GM23338 (cell line): Measurements from ENCODE around the gene GCN1. TPM values are rescaled to one million over a fixed set of nuclear protein-coding genes. Genes with fewer than 3 reads are reported as not detected.

Experiments used
- ATAC-seq: fragments of 200-7000 bp; cut with Tn5 transposase; 3 replicates; pipeline ENCODE4 v1.9.1; 2020
- DNase-seq: peaks from one replicate; pipeline ENCODE4 v3.0.0-alpha.2; 2015; ENCODE audit warnings: low spot score
- H2AFZ ChIP-seq: fragments of 200-600 bp; sonication (generic); 2 replicates; pipeline ENCODE4 v1.8.0; 2016; ENCODE audit warnings: antibody characterized with exemption, mild to moderate bottlenecking, moderate library complexity
- H3F3A ChIP-seq: fragments of 200-600 bp; sonication (generic); replicated peaks from 2 replicates; pipeline ENCODE4 v1.8.0; 2017; ENCODE audit warnings: antibody characterized with exemption, mixed run types, low read depth
- H3K27ac ChIP-seq: fragments of 200-600 bp; sonication (generic); 2 replicates; pipeline ENCODE4 v1.6.1; 2016; ENCODE audit warnings: low read depth
- H3K27me3 ChIP-seq: fragments of 200-600 bp; sonication (generic); 2 replicates; pipeline ENCODE4 v1.8.0; 2016; ENCODE audit warnings: mild to moderate bottlenecking, mixed run types, moderate library complexity; ENCODE audit not compliant: insufficient read depth
- H3K36me3 ChIP-seq: fragments of 200-600 bp; sonication (generic); 2 replicates; pipeline ENCODE4 v1.8.0; 2016; ENCODE audit warnings: mild to moderate bottlenecking; ENCODE audit not compliant: insufficient read depth
- H3K4me1 ChIP-seq: fragments of 200-600 bp; sonication (generic); 2 replicates; pipeline ENCODE4 v1.8.0; 2016; ENCODE audit warnings: mild to moderate bottlenecking, moderate library complexity; ENCODE audit not compliant: insufficient read depth
- H3K4me2 ChIP-seq: fragments of 200-600 bp; sonication (generic); 2 replicates; pipeline ENCODE4 v1.7.1; 2017; ENCODE audit warnings: mixed run types
- H3K4me3 ChIP-seq: fragments of 200-600 bp; sonication (generic); 2 replicates; pipeline ENCODE4 v1.6.1; 2016; ENCODE audit warnings: mixed run types
- H3K79me2 ChIP-seq: fragments of 200-600 bp; sonication (generic); replicated peaks from 2 replicates; pipeline ENCODE4 v1.8.0; 2017; ENCODE audit warnings: mild to moderate bottlenecking; ENCODE audit not compliant: insufficient read depth
- H3K9me2 ChIP-seq: fragments of 200-600 bp; sonication (generic); 2 replicates; pipeline ENCODE4 v1.8.0; 2017; ENCODE audit not compliant: insufficient read depth
- H4K20me1 ChIP-seq: fragments of 200-600 bp; sonication (generic); replicated peaks from 2 replicates; pipeline ENCODE4 v1.8.0; 2017; ENCODE audit warnings: mild to moderate bottlenecking; ENCODE audit not compliant: insufficient read depth
- H3K27ac Mint-ChIP-seq: 2 replicates; pipeline ENCODE4 v1.8.0; 2020; ENCODE audit warnings: inconsistent platforms, mild to moderate bottlenecking, moderate library complexity, mixed read lengths
- H3K27me3 Mint-ChIP-seq: 3 replicates; pipeline ENCODE4 v1.8.0; 2022; ENCODE audit warnings: low read depth, mild to moderate bottlenecking, moderate library complexity, mixed read lengths, inconsistent platforms; ENCODE audit not compliant: insufficient read depth, poor library complexity
- H3K36me3 Mint-ChIP-seq: 3 replicates; pipeline ENCODE4 v1.8.0; 2021; ENCODE audit warnings: low read depth, mild to moderate bottlenecking, inconsistent platforms, moderate library complexity, mixed read lengths
- H3K4me1 Mint-ChIP-seq: 3 replicates; pipeline ENCODE4 v1.8.0; 2020; ENCODE audit warnings: mild to moderate bottlenecking, inconsistent platforms, mixed read lengths
- H3K4me3 Mint-ChIP-seq: 3 replicates; pipeline ENCODE4 v1.8.0; 2021; ENCODE audit warnings: moderate library complexity, mild to moderate bottlenecking, inconsistent platforms, mixed read lengths
- H3K9me3 Mint-ChIP-seq: 3 replicates; pipeline ENCODE4 v1.8.0; 2020; ENCODE audit warnings: moderate library complexity, mild to moderate bottlenecking, inconsistent platforms, mixed read lengths
- CREB1 ChIP-seq: fragments of 250-450 bp; sonication (Bioruptor Pico); IDR thresholded peaks from 2 replicates; pipeline ENCODE4 v1.5.0; 2020; ENCODE audit warnings: low read depth, mild to moderate bottlenecking, moderate library complexity
- EZH2phosphoT487 ChIP-seq: fragments of 200-600 bp; sonication (generic); IDR thresholded peaks from one replicate; pipeline ENCODE4 v1.8.1; 2018; ENCODE audit warnings: antibody characterized with exemption; ENCODE audit not compliant: unreplicated experiment
- NANOG ChIP-seq: IDR thresholded peaks from 2 replicates; pipeline ENCODE4 v1.6.1; 2016; ENCODE audit warnings: antibody characterized with exemption, borderline replicate concordance
- ZNF114 ChIP-seq: fragments of 250-450 bp; sonication (Bioruptor Pico); IDR thresholded peaks from 2 replicates; pipeline ENCODE4 v1.5.0; 2020; ENCODE audit warnings: mild to moderate bottlenecking, moderate library complexity
- ZNF462 ChIP-seq: fragments of 250-450 bp; sonication (Bioruptor Pico); IDR thresholded peaks from 2 replicates; pipeline ENCODE4 v1.5.0; 2020; ENCODE audit warnings: mild to moderate bottlenecking, moderate library complexity
- polyA plus RNA-seq: library from polyadenylated mRNA; unstranded; fragments of >200 nt; fragmentation: Nextera tagmentation; extraction: Ambion mirVana; gene quantifications from 2 replicates; pipeline ENCODE4 v1.2.1, GENCODE V29; 2016
- total RNA-seq: library from RNA; depleted of rRNA; stranded (reverse); fragments of >200 nt; shearing (Covaris generic); gene quantifications from 2 replicates; pipeline ENCODE4 v1.2.3, GENCODE V29; 2014
- TF ChIP-seq, protein P1 (sequence below): IDR thresholded peaks from one replicate; pipeline ENCODE4 v1.6.1; 2018; ENCODE audit warnings: antibody characterized with exemption; ENCODE audit not compliant: unreplicated experiment

GCN1 gene
- total and polyA plus RNA-seq, 2 experiments from 2014 or later = 18.0 to 177 TPM

DNA sequence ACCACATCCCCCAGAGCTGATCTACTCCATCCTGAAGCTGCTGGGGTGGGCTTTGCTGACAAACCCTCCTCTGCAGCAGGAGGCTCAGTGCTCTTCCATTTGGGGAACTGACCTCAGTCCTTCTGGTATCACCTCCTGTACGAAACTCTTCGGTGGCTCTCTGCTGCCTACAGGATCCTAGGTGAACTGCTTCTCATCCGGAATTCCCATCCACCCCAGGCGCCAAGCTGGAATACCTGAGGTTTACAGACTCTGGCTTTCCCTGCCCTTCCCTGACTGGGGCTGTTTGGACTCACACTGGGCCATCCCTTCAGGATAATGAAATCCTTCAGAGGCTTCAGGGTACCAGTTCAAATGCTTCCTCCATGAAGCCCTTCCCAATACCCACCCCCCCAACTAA is 26.2 kb downstream of the GCN1 start (continued):
- no peak for TF ChIP-seq ZNF462
- TF ChIP-seq CREB1 = no peak

GRCh38 chr12:120167529-120168095 is 26.9 kb downstream of the GCN1 start:
- ATAC-seq (no peak), DNase-seq (no peak)
- peaks cover 69% of the 10 kb centered on the region for H3K36me3 ChIP-seq
- peaks cover 18% of the 10 kb centered on the region for H4K20me1 ChIP-seq
- H3K4me1 Mint-ChIP-seq = no peaks in the 10 kb centered on the region
- H2AFZ ChIP-seq = no peak overlapping the region
- no peaks in the 10 kb centered on the region for H3K27me3 ChIP-seq
- H3K4me3 Mint-ChIP-seq = no peak overlapping the region
- H3K79me2 ChIP-seq = 0 out of 2 replicates have a peak, but pooled peaks cover 4% of the 10 kb centered on the region
- no peak overlapping the region for H3K27ac ChIP-seq
- H3K4me1 ChIP-seq = no peaks in the 10 kb centered on the region
- H3K4me2 ChIP-seq = no peak overlapping the region
- no peaks in the 10 kb centered on the region for H3K9me3 Mint-ChIP-seq
- H3K4me3 ChIP-seq = no peak overlapping the region
- no peak overlapping the region for H3K27ac Mint-ChIP-seq
- H3K27me3 Mint-ChIP-seq = peaks cover 2% of the 10 kb centered on the region
- H3F3A ChIP-seq = peaks cover 6% of the 10 kb centered on the region; the same call in 1 of the 2 replicates
- no peaks in the 10 kb centered on the region for H3K9me2 ChIP-seq
- H3K36me3 Mint-ChIP-seq = peaks cover 62% of the 10 kb centered on the region
- TF ChIP-seq, protein P1, sequence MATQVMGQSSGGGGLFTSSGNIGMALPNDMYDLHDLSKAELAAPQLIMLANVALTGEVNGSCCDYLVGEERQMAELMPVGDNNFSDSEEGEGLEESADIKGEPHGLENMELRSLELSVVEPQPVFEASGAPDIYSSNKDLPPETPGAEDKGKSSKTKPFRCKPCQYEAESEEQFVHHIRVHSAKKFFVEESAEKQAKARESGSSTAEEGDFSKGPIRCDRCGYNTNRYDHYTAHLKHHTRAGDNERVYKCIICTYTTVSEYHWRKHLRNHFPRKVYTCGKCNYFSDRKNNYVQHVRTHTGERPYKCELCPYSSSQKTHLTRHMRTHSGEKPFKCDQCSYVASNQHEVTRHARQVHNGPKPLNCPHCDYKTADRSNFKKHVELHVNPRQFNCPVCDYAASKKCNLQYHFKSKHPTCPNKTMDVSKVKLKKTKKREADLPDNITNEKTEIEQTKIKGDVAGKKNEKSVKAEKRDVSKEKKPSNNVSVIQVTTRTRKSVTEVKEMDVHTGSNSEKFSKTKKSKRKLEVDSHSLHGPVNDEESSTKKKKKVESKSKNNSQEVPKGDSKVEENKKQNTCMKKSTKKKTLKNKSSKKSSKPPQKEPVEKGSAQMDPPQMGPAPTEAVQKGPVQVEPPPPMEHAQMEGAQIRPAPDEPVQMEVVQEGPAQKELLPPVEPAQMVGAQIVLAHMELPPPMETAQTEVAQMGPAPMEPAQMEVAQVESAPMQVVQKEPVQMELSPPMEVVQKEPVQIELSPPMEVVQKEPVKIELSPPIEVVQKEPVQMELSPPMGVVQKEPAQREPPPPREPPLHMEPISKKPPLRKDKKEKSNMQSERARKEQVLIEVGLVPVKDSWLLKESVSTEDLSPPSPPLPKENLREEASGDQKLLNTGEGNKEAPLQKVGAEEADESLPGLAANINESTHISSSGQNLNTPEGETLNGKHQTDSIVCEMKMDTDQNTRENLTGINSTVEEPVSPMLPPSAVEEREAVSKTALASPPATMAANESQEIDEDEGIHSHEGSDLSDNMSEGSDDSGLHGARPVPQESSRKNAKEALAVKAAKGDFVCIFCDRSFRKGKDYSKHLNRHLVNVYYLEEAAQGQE = no peak
- TF ChIP-seq EZH2phosphoT487 (no peak), NANOG (no peak), ZNF462 (no peak), ZNF114 (CRISPR knock-in tag) (no peak)
